Hematopoietic multipotent progenitor cell (in vitro differentiated cells): ENCODE measurements around the gene AHR. TPM values are rescaled to one million over a fixed set of nuclear protein-coding genes. Genes with fewer than 3 reads are reported as not detected.
"Not testable (repeated sequence)": the region's sequence is repeated elsewhere in the genome, so short reads cannot be mapped to it uniquely, and the experiment has no call there.

Source experiments
- DNase-seq, 3 donors: peaks; one replicate each; pipeline ENCODE4 v3.0.0-alpha.2; 2011 to 2015; ENCODE audit warnings: low read depth in 2 of 3, low spot score in 2 of 3
- small RNA-seq: library from RNA; depleted of rRNA; stranded (forward); fragments of <200 nt; gene quantifications from one replicate; pipeline ENCODE3, GENCODE V24; 2012
- total RNA-seq: library from RNA; depleted of rRNA; stranded (reverse); fragments of >200 nt; gene quantifications from one replicate; pipeline ENCODE4 v1.2.3, GENCODE V29; 2012

The AHR gene
- total RNA-seq, 1 donor, result 76.7 TPM

DNA sequence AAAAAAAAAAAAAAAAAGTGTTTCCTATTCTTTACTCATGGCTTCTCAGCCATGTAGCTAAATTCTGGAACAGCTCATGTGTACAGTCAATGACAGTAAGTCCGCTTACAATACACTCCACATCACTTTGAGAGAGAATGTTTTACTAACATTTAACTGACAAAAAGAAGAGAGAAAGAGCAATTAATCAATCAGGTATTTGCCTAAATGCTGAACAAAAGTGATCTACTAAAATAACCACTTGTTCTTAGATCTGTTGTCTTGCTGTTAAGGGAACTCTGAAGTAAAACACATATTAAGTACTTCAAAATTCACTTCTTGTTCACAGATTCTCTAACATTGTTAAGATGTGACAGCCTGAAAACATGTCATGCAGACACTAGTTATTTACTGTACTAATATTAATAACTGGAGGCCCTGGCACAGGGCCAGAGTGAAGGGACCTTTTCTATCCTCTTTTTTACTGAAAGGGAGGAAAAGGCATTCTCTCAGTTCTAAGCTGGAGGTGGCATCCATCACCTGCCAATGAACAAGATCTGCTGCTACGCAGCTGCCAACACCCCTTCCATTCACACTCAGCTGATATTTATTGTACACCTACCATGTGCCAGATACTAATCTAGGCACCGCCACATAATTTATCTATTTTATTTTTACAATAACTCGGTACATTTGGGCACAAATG is 72.6 kb downstream of the AHR start:
- no peak for DNase-seq

DNA sequence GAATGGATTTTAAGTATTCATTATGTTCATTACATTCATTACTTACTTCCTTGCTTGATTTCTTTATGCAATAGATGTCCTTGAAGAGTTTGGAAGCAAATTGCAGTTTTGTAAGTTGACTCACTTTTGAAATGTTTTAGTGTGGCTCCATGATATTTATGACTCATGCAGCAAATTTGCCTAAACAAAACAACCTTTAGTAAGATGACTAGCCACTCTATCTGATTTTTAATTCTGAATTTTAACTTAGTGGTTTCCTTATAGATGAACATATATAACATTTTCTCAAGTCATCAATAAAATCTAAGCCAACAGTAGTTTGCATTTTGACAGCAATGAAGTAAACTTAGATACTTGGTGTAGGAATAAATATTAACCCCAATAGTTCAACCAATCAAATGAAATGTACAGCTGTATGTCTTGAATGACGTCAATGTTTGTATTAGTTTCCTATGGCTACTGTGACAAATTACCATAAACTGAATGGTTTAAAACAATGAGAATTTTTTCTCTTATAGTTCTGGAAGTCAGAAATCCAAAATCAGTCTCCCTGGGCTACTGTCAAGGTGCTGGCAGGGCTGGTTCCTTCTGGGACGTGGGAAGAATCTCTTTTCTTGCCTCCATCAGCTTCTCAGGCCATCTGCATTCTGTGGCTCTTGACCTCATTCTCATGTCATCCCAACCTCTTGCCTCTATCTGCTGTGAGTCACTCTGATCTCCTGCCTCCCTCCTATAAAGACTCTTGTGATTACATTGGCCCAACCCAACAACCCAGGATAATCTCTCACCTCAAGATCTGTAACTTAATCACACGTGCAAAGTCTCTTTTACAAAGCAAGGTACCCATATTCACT is 73.4 kb downstream of the AHR start:
- DNase-seq, result no peak

DNA sequence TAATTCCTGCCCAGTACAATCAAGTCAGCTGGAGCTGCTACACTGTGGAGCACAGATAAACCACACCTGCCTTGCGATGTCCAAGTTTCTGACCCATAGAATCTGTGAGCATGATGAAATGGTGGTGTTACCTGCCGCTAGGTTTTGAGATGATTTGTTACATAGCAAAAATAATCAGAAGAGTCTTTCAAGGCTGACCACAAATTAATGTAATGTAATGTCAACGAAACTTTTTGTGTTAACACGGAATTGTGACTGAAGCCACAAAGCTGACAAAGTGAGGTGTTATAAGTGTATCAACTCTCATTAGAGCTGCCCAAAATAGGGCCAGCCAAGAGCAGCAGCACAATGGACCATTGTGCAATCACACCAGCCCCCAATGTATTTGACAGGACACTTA is 75.7 kb downstream of the AHR start:
- DNase-seq, result no peak

DNA sequence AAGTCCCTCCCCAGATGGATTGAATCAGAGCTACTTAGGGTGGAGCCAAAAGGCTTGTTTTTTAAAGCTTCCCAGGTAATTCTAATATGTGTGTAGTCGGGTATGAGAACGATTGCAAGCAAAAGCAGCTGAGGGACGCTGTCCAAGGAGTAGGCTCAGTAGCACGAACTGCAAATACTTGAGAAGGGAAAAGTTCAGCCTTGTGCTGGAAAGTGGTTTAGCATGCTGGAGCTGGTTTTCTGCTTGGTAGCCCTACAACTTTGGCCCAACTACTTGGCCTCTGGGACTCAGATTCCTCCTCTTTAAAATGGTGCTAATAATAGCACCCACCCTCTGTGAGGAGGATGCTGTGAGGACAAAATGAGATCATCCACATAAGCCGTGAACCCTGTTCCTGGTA is 76.2 kb downstream of the AHR start:
- no peak for DNase-seq

DNA sequence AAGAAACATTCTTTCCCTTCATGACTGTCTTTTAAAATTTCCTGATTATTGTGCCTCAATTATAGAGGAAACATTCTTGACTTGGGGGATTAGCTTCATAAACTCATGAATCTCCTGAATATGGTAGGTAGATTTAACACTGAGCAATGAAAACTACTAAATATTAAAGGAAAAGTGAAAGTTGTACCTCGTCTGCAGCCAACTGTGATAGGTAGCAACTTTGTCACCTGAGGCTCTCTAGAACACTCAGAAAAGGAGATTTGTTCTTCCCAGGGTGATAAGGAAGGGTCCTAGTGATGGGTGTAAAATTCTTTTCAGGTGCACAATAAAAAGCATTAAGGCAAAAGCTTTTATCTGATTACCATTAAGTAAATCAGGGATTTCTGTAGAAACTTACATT is 78.1 kb downstream of the AHR start:
- no peak for DNase-seq

DNA sequence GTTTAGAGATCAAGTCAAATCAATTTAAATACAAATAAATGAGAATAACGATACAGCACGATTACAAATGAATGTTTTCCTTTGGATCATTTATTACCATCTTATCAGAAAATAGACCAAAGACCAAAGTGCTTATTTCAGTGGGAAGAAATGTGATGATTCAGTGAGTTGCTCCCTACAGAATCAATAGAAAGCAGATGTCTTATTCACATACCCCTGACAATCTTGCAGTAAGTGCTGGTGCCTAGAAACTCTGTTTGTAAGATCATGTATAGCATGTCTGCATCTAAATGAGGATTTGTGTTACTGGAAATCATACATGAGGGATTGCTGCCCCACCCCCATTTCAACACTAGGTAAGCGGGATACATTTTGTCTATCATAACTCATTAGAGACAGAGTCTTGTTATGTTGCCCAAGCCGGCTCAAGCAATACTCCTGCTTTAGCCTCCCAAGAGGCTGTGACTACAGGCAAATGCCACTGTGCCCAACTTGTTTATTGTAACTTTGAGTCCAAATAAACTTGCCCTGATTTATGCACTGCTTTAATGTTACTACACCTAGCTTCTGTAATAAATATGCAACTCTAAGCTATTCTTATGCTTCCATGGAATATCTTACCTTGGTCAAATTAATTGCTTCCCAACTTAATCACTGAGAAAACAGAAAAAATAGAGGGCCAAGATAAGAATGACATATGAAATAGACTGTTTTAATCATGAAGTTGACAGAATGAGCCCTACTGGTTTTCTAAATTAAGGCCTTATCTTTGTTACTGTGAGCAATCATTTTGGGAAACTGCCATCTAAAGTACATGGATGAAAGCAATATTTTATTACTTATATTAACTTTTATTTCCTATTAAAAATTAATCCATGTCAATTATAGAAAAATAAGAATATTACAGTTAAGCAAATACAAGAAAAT is 82.5 kb downstream of the AHR start:
- no peak for DNase-seq

DNA sequence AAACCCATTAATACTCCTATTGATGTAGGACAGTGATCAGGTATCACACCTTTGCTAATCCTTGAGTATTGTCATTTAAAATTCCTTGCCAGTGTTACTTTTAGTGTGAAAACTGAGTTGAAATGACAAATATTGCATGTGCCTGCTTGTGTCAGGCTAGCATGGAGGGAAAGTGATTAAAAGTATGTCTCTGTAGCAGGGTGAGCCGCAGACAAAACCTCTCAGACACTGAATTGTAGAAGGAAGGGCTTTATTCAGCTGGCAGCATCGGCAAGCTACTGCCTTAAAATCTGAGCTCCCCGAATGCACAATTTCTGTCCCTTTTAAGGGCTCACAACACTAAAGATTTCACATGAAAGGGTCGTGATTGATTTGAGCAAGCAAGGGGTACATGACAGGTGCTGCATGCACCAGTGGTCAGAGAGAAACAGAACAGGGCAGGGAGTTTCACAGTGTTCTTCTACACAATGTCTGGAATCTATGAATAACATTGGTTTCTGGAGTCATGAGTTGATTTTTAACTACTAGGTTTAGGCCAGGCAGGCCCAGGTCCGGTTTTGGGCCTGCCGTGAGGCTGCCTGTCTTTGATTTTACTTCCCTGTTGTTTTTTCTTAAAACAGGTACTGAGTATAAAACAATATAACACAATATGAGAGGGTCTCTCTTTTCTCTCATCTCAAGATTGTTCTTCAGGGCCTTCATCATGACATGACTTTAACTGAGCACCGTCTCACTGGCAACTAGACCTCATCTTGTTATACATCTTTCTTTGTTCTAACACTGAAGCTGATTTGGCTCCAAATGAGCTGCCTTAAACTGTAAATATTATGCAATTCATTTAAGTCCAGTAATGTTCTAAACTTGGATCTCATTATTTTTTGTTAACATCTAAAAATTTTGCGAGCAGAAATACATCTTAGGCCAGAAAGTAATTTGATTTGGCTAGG is 84.2 kb downstream of the AHR start:
- not testable (repeated sequence) for DNase-seq

DNA sequence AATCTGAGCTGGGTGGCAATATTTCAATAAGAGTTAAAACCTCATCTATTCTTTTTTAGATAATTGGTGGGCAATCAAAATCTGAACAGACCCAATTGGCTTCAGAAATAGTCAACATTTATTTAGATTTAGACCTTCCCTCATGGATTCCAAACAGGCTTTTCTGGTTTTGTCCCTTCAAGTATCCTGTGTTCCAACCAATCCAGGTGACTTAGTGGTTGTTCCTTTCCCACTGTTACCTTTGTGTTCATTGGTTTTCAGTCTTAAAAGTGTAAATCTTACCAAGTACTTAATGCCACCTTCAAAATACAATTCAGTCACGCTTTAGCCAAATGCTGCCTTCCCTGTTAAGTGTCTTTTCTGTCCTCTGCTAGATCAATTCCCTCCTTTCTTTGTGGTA is 85.9 kb downstream of the AHR start:
- DNase-seq, result no peak

DNA sequence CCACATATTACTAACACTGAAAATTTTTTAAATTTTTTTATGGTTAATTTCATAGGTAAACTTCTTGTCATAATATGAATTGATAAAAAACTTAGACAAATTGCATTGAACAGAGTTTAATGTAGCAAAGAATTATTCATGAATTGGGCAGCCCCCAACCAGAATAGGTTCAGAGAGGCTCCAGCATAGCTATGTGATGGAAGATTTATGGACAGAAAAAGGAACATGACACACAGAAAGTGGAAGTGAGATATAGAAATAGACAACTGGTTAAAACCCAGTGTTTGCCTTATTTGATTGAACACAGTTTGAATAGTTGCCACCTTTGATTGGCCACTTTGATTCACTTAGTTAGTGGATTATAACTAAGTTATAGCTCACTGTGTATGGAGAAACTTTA is 87.2 kb downstream of the AHR start:
- DNase-seq, result no peak

DNA sequence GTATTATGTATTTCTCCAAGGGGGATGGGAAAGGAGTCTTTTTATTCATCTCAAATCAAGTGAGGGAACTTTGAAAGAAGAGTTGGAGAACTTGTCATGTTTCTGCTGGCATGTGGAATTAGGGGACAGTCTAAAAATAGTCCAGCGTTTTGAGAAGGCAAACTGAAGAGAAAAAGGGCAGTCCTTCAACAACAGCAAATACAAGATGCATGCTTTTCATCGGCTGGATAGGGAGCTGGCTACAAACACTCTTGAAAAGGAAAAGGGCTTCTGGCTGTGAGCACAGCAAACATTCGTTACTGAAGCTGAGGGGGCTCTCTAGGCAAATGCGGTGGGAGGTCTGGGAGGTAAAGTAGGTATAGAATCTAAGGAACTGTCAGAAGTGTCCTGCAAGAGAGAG is 91.9 kb downstream of the AHR start:
- no peak for DNase-seq

DNA sequence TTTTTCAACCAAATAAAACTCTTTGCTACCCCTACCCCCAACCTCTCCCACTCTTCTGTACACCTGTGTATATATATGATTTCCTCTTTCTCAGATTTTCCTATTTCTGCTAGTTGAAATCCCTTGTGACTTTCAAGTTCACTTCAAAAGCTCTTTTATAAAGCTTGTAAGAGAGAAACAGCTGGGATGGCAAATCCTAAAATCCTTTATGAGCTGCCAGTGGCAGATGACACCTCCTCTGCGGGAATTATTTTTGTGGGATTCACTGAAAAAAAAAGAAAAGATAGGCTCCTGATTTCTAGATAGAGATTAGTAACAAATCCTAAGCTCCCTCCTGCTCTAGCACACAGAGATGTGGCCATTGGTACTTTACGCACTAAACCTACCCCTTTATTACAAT is 92.9 kb downstream of the AHR start:
- no peak for DNase-seq

DNA sequence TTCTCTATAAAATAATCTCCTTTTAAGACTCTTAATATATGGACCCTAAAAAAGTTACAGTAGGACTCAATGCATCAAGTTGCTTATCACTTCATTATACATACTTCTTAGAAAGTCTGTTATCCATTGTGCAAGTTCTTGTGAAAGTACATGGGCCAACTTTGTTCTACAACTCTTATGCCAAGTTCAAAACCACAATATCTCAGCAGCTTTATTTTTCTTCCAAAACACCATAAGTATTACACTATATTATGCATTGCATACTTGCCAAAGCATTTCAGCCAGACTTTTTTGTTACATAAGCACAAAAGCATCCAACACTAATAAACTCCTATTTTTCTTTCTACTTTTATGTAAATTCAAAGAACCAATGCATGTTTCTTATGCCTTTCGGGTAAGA is 94.4 kb downstream of the AHR start:
- DNase-seq, result no peak

DNA sequence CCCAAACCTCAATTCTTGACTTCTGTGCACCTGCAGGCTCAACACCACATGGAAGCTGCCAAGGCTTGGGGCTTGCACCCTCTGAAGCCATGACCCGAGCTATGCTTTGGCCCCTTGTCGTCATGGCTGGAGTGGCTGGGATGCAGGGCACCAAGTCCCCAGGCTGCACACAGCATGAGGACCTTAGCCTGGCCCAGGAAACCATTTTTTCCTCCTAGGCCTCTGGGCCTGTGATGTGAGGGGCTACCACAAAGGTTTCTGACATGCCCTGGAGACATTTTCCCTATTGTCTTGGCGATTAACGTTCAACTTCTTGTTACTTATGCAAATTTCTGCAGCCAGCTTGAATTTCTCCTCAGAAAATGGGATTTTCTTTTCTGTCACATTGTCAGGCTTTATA is 96.1 kb downstream of the AHR start:
- not testable (repeated sequence) for DNase-seq

Small RNA genes lying within 50 kb of the gene (small RNA-seq; reads per million reads assigned to genes)
- gene RF00092, result not detected
